Subcutaneous abdominal adipose tissue (tissue), 5 donors: ENCODE measurements around the gene CYTH1.

Experiments
- H3K27ac ChIP-seq: one replicate; pipeline ENCODE4 v1.7.0; 2013; ENCODE audit warnings: low read depth, mild to moderate bottlenecking, inconsistent platforms, low read length, moderate library complexity
- H3K27me3 ChIP-seq, 5 donors: one replicate each; pipeline ENCODE4 v1.7.0; 2013; ENCODE audit warnings: low read length in 5 of 5, inconsistent platforms in 1 of 5; ENCODE audit not compliant: control insufficient read depth in 5 of 5, insufficient read depth in 4 of 5
- H3K36me3 ChIP-seq, 5 donors: one replicate each; pipeline ENCODE4 v1.7.0; 2013; ENCODE audit warnings: low read length in 5 of 5; ENCODE audit not compliant: control insufficient read depth in 5 of 5, insufficient read depth in 5 of 5
- H3K4me1 ChIP-seq, 5 donors: one replicate each; pipeline ENCODE4 v1.7.0; 2013; ENCODE audit warnings: low read length in 5 of 5, mild to moderate bottlenecking in 3 of 5, moderate library complexity in 1 of 5; ENCODE audit not compliant: control insufficient read depth in 5 of 5, insufficient read depth in 5 of 5
- H3K4me3 ChIP-seq, 5 donors: one replicate each; pipeline ENCODE4 v1.7.0; 2013; ENCODE audit warnings: low read length in 5 of 5, low read depth in 1 of 5
- H3K9ac ChIP-seq, 5 donors: one replicate each; pipeline ENCODE4 v1.7.0; 2013; ENCODE audit warnings: low read length in 5 of 5, mild to moderate bottlenecking in 4 of 5, moderate library complexity in 3 of 5
- H3K9me3 ChIP-seq, 5 donors: one replicate each; pipeline ENCODE4 v1.7.0; 2013; ENCODE audit warnings: low read length in 5 of 5; ENCODE audit not compliant: control insufficient read depth in 5 of 5
- donor health status: healthy.
- donor health status: healthy.
- donor health status: healthy.
- donor health status: healthy.
- donor health status: healthy.

The CYTH1 gene

GRCh38 chr17:78714534-78714933 lies 67.5 kb downstream of the CYTH1 start:
- H3K27ac ChIP-seq: no peak overlapping the region
- no peak overlapping the region for H3K4me3 ChIP-seq
- H3K36me3 ChIP-seq: peaks cover 0 to under 1% (median 0%) of the 10 kb centered on the region in 5 donors
- peak overlapping the region in 1 of 5 donors; percentile 35 for H3K9ac ChIP-seq
- peaks cover 9 to 53% (median 44%) of the 10 kb centered on the region in 5 donors for H3K4me1 ChIP-seq
- H3K9me3 ChIP-seq: no peaks in the 10 kb centered on the region
- no peaks in the 10 kb centered on the region for H3K27me3 ChIP-seq

DNA sequence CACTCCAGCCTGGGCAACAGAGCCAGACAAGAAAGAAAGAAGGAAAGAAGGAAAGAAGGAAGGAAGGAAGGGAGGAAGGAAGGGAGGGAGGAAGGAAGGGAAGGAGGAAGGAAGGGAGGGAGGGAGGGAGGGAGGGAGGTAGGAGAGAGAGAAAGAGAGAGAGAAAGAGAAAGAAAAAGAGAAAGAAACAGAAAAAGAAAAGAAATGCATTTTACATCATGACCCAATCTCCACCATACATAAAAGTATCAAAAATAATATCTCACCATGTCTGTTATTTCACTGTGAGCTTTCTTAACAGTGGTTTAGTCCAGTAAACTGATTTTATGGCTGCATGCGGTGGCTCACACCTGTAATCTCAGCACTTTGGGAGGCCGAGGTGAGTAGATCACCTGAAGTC lies 70.0 kb downstream of the CYTH1 start:
- Histone ChIP-seq H3K27ac (no peak overlapping the region), H3K9ac (no peak overlapping the region), H3K4me3 (no peak overlapping the region), H3K4me1 (peaks cover 6 to 37% (median 33%) of the 10 kb centered on the region in 5 donors), H3K9me3 (no peaks in the 10 kb centered on the region), H3K36me3 (peaks cover 0 to 16% (median 12%) of the 10 kb centered on the region in 5 donors), H3K27me3 (no peaks in the 10 kb centered on the region)

- Histone ChIP-seq H3K9ac (no peak overlapping the region), H3K27ac (no peak overlapping the region), H3K27me3 (no peaks in the 10 kb centered on the region), H3K4me1 (peaks cover 2 to 23% (median 18%) of the 10 kb centered on the region in 5 donors), H3K36me3 (peaks cover 0 to 22% (median 19%) of the 10 kb centered on the region in 5 donors), H3K4me3 (no peak overlapping the region), H3K9me3 (no peaks in the 10 kb centered on the region)
Measured at GRCh38 chr17:78710607-78711006, 71.5 kb downstream of the CYTH1 start.

DNA sequence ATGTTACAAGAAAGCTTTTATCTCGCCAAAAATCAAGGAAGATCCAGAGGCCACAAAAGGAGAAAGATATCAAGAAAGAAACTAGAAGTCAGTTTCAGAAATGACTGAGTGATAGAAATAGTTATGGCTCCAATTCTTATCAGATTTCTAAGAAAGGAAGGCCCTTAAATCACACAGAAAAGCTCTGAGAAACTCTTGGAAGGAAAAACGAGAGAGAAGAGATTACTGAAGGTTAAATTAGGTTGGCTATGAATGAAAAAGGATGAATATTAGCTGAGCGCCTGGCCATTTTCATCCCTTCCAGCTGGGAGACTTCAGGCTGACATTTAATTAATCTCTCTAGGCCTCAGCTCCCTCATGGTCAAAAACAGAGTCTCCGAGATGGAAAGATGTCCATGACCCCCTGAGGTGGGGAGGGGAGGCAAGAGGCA lies 72.3 kb downstream of the CYTH1 start:
- peaks cover 0 to 18% (median 16%) of the 10 kb centered on the region in 5 donors for H3K4me1 ChIP-seq
- peak overlapping the region in 1 of 5 donors; percentile 40 for H3K9ac ChIP-seq
- H3K4me3 ChIP-seq: no peak overlapping the region
- H3K27me3 ChIP-seq: no peaks in the 10 kb centered on the region
- peaks cover 0 to 30% (median 26%) of the 10 kb centered on the region in 5 donors for H3K36me3 ChIP-seq
- H3K9me3 ChIP-seq: no peaks in the 10 kb centered on the region
- H3K27ac ChIP-seq: no peak overlapping the region

DNA sequence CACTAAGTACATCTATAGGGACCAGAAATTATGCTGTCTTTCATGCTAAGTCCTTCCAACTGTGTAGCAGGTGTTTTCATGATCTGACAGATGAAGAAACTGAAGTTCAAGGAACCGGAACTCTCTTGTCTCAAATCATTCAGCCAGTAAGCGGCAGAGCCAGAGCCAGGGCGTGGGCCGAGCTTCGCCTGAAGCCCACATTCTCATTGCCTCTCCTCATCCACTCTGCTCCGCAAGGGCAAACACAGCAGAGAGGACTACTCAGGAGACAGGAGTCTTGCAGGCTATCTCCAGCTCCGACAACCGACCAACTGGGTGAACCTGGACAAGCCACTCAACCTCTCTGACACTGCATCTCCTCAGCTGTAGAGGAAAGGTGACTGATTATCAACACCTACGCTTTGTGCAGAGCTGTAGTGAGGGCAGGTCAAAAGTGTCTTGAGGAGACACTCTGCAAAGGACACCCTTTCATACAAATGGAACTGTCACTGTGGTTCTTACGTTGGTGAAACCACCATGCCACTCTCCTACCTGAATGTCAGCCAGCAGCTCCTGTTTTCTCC lies 72.9 kb downstream of the CYTH1 start:
- no peak overlapping the region for H3K9ac ChIP-seq
- H3K27me3 ChIP-seq: no peaks in the 10 kb centered on the region

DNA sequence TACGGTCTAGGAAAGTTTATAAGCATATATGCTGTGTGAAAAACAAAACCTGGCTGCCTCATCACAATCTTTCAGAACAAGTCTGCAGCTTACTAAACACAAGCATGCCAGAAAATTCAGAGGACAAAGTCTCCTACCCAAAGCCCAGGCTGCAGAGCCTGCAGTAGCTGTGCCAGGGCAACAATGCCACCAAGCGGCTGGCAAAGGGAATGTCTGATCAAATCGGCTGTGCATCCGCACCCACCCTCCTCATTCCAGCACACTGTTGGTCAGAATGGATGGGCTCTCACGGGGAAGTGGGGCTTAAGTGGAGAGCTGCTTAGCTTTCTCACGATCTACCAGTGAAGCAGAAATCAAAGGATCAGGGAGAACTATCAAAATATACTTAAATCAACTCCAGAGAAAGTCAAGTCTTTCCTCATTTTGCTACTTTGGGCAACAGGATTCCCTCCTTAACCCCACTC lies 73.5 kb downstream of the CYTH1 start:
- H3K9ac ChIP-seq: no peak overlapping the region
- H3K27me3 ChIP-seq: no peaks in the 10 kb centered on the region
- H3K36me3 ChIP-seq: peaks cover 0 to 35% (median 34%) of the 10 kb centered on the region in 5 donors
- peaks cover 0 to 16% (median 12%) of the 10 kb centered on the region in 5 donors for H3K4me1 ChIP-seq
- no peak overlapping the region for H3K27ac ChIP-seq
- no peak overlapping the region for H3K4me3 ChIP-seq
- H3K9me3 ChIP-seq: no peaks in the 10 kb centered on the region

More for the DNA sequence above, 72.9 kb downstream of the CYTH1 start:
- Histone ChIP-seq H3K36me3 (peaks cover 0 to 33% (median 28%) of the 10 kb centered on the region in 5 donors), H3K27ac (no peak overlapping the region), H3K4me3 (no peak overlapping the region), H3K4me1 (peaks cover 0 to 16% (median 12%) of the 10 kb centered on the region in 5 donors), H3K9me3 (no peaks in the 10 kb centered on the region)

- H3K4me1 ChIP-seq: peaks cover 0 to 16% (median 12%) of the 10 kb centered on the region in 5 donors
- H3K4me3 ChIP-seq: no peak overlapping the region
- no peak overlapping the region for H3K27ac ChIP-seq
- H3K9ac ChIP-seq: no peak overlapping the region
- no peaks in the 10 kb centered on the region for H3K27me3 ChIP-seq
- H3K9me3 ChIP-seq: no peaks in the 10 kb centered on the region
- peaks cover 0 to 35% (median 34%) of the 10 kb centered on the region in 5 donors for H3K36me3 ChIP-seq
Measured at GRCh38 chr17:78707923-78708322, 74.2 kb downstream of the CYTH1 start.

DNA sequence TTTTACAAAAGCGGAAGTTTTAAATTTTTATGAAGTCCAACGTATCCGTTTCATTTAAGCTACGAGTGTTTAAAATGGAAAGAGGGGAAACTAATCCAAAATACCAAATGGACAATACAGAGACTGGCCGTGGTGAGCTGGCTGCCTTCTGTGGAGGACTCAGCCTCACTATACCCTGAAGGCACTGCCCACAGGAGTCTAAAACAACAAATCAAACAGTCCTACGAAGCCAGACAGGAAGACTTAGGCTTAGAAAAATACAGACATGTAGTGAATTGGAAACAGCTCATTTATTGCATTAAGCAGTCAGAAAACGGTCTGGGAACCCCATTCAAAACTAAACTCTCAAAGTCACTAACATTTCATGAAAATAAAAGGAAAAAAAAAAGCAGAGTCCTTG lies 75.1 kb downstream of the CYTH1 start:
- no peak overlapping the region for H3K4me3 ChIP-seq
- H3K27me3 ChIP-seq: no peaks in the 10 kb centered on the region
- no peaks in the 10 kb centered on the region for H3K9me3 ChIP-seq
- peaks cover 0 to 20% (median 16%) of the 10 kb centered on the region in 5 donors for H3K4me1 ChIP-seq
- H3K9ac ChIP-seq: no peak overlapping the region
- H3K36me3 ChIP-seq: peaks cover 4 to 41% (median 38%) of the 10 kb centered on the region in 5 donors
- H3K27ac ChIP-seq: no peak overlapping the region

DNA sequence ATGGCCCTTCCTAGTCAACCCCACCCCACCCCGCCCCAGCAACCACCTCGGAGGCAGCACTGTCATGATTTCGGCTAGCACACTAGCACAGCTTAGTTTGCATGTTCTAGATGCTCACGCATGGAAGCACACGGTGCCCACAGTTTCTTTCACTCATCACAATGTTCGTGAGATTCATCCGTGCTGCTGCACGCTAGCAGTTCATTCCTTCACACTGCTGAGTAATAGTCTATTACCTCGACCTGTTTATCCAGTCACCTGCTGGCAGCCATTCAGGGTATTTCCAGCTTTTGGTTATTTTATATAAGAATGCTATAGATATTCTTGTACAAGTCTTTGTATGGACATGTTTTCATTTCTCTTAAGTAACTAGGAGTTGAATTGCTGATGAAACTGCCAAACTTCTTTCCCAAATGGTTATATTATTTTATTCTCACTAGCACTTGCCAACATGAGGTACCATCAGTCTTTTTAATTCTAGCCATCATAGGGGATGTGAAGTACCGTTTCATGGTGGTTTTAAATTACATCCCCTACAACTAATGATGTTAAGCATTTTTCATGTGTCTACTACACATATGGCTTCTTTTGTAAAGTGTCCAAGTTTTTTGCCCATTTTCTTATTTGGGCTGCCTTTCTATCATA lies 75.7 kb downstream of the CYTH1 start:
- Histone ChIP-seq H3K27ac (no peak overlapping the region), H3K9me3 (no peaks in the 10 kb centered on the region), H3K4me3 (no peak overlapping the region), H3K9ac (no peak overlapping the region), H3K4me1 (peaks cover 0 to 15% (median 11%) of the 10 kb centered on the region in 5 donors), H3K36me3 (peaks cover 5 to 47% (median 44%) of the 10 kb centered on the region in 5 donors), H3K27me3 (no peaks in the 10 kb centered on the region)

GRCh38 chr17:78705071-78705470 lies 77.0 kb downstream of the CYTH1 start:
- Histone ChIP-seq H3K27ac (no peak overlapping the region), H3K4me1 (peaks cover 0 to 14% (median 10%) of the 10 kb centered on the region in 5 donors), H3K36me3 (peaks cover 9 to 61% (median 53%) of the 10 kb centered on the region in 5 donors), H3K4me3 (no peak overlapping the region), H3K9ac (no peak overlapping the region), H3K27me3 (no peaks in the 10 kb centered on the region), H3K9me3 (no peaks in the 10 kb centered on the region)
